ENCODE data around the gene NWD2.

NWD2 gene

DNA sequence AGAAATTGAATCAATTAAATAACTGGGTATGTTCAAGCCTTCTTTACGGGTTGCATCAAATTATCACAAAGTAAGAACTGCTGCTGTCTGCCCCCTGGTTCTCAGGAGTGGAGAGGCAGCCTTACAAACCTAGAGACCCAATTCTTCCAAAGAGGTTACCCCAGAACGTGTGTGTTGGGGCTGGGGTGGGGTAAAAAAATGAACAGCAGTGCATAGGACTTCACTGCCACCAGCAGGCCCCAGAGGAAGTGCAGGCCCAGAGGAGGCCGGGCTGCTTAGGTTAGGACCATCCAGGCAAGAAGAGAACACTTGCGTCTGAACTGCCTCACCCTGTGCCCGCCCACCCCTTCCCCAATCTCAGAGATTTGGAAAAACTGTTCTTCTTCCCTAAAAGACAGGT, 1.5 kb upstream of the NWD2 start:
- ChIA-PET CTCF (no interaction called here), POLR2A (no interaction called here)
- no peak for DNase-seq (ENCODE audit: low read depth, low spot score)

DNA sequence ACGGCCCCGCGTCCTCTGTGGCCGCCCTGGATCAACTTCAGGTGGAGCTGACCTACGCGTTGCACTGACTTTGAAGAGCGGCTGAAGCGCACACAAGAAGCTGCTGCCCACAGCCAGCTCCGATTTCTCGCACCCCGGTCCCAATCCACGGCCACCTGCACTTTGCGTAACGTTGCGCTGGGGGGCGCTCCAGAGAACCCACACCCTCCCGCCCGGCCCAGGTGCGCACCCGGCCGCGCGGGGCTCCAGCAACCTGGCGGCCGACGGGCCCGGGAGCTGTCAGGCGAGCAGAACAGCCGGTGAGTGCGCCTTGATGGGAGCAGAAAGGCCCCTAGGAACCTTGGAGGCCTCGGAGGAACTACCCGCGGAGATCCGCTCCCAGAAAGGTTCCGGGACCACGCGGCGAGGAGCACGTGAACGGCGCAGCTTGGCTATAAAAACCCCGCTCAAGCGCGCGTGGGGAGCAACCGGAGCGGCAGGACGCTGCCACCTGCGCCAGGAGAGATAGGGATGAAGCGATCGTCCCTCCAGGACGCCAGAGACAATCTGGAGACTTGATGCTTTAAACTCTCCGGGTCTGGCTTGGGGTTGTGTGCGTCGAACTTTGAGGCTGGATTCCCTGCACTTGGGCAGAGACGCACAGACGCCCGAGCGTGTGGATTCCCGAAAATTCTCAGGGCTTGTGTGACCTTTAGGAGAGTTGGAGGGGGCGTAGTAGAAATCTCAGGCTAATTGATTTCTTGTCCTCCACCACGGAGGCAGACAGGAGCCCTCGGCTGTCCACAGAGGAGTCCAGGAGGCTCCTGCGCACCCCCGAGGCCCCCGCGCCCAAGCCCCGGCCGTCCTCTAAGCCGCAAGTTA, 591 bp upstream of the NWD2 start:
- TF ChIP-seq CTCF (IDR thresholded peaks at IDR 0.05; ENCODE audit: insufficient read depth, low read length, missing control alignments): no peak
- DNase-seq (ENCODE audit: low read depth, low spot score): no peak
- CTCF ChIA-PET: no interaction called here
- POLR2A ChIA-PET: no interaction called here
- no peak overlapping the region for H3K4me3 ChIP-seq (ENCODE audit: low read depth, low read length)

More for the DNA sequence above, 1.5 kb upstream of the NWD2 start:
- H3K4me3 ChIP-seq (ENCODE audit: low read depth, low read length): no peak overlapping the region
- no peak for TF ChIP-seq CTCF (IDR thresholded peaks at IDR 0.05; ENCODE audit: insufficient read depth, low read length, missing control alignments)

GRCh38 chr4:37245391-37245954, 930 bp downstream of the NWD2 start:
- no peak for TF ChIP-seq CTCF (IDR thresholded peaks at IDR 0.05; ENCODE audit: insufficient read depth, low read length, missing control alignments)
- no peak overlapping the region for H3K4me3 ChIP-seq (ENCODE audit: low read depth, low read length)
- no peak for DNase-seq (ENCODE audit: low read depth, low spot score)
- CTCF ChIA-PET: no interaction called here
- POLR2A ChIA-PET: no interaction called here

GRCh38 chr4:37246891-37247290, 2.3 kb downstream of the NWD2 start:
- no peak for DNase-seq (ENCODE audit: low read depth, low spot score)
- POLR2A ChIA-PET: no interaction called here
- no peak for TF ChIP-seq CTCF (IDR thresholded peaks at IDR 0.05; ENCODE audit: insufficient read depth, low read length, missing control alignments)
- H3K4me3 ChIP-seq (ENCODE audit: low read depth, low read length): no peak overlapping the region
- CTCF ChIA-PET: no interaction called here

DNA sequence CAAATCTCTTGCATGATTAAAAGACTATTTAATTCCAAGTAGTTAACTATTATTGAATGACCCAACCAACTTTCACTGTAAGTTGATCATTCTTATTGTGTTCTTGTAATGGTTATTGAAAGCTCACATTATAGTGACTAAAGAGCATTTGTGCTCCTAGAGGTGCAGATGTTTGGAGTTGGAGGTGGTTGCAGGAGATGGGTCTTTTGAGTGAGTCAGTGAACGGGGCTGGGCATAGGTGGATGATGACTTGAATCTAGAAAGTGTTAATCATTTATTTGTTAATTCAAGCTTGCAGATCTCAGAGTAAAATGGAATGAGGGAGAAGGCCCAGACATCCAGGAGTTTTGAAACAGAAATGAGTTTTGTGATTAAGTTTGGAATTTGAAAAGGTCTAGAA, 13.7 kb downstream of the NWD2 start:
- POLR2A ChIA-PET: no interaction called here
- no peak for DNase-seq (ENCODE audit: low read depth, low spot score)
- CTCF ChIA-PET: no interaction called here
- TF ChIP-seq CTCF (IDR thresholded peaks at IDR 0.05; ENCODE audit: insufficient read depth, low read length, missing control alignments): no peak
- no peak overlapping the region for H3K4me3 ChIP-seq (ENCODE audit: low read depth, low read length)

- POLR2A ChIA-PET: no interaction called here
- H3K4me3 ChIP-seq (ENCODE audit: low read depth, low read length): no peak overlapping the region
- CTCF ChIA-PET: no interaction called here
- no peak for DNase-seq (ENCODE audit: low read depth, low spot score)
- no peak for TF ChIP-seq CTCF (IDR thresholded peaks at IDR 0.05; ENCODE audit: insufficient read depth, low read length, missing control alignments)
These were observed 23.8 kb downstream of the NWD2 start for GRCh38 chr4:37268319-37268718.

All from AG04449 (cell line).